Mucosa of descending colon (tissue), 3 donors: ENCODE measurements around the gene BTBD9. TPM values are rescaled to one million over a fixed set of nuclear protein-coding genes. Genes with fewer than 3 reads are reported as not detected.

Experiments used
- ATAC-seq: fragments of 200-7000 bp; cut with Tn5 transposase; one replicate; pipeline ENCODE4 v1.9.1; 2020; ENCODE audit warnings: mild to moderate bottlenecking, moderate library complexity
- DNase-seq, 3 donors: peaks; one replicate each; pipeline ENCODE4 v3.0.0-alpha.2; 2020
- H3K36me3 ChIP-seq: fragments of 200-600 bp; one replicate; pipeline ENCODE4 v1.8.0; 2021; ENCODE audit warnings: low read depth, mild to moderate bottlenecking
- H3K4me1 ChIP-seq: fragments of 200-600 bp; one replicate; pipeline ENCODE4 v1.8.0; 2021; ENCODE audit warnings: low read depth, mild to moderate bottlenecking
- H3K4me3 ChIP-seq: fragments of 200-600 bp; one replicate; pipeline ENCODE4 v1.8.0; 2021; ENCODE audit warnings: mild to moderate bottlenecking
- H3K9me3 ChIP-seq: fragments of 200-600 bp; one replicate; pipeline ENCODE4 v1.8.0; 2021; ENCODE audit warnings: mild to moderate bottlenecking
- intact Hi-C, 2 donors: fragments of 100-400 bp; cut with DNase I in 1 of 2; cut with micrococcal nuclease in 1 of 2; formaldehyde crosslinking; loops; one replicate each; pipeline versions ENCODE4 v1.11.0 to v1.11.1; 2022; cut with DNase I, micrococcal nuclease
- total RNA-seq, 3 donors: library from RNA; stranded (reverse); fragmentation: NEBNext Ultra II Directional in 2 of 3; extraction: Animal tissue kit (Norgen Biotek cat#: 25700) in 2 of 3; gene quantifications; one replicate each; pipeline versions ENCODE4 v1.2.1 to v1.2.4, GENCODE V29; 2021 to 2023
- TF ChIP-seq, protein P1 (sequence below): fragments of 200-600 bp; IDR thresholded peaks from one replicate; pipeline ENCODE4 v1.8.0; 2022; ENCODE audit warnings: antibody characterized with exemption, mild to moderate bottlenecking
- donor health status: DM: no; HTN: no; CAD: no; lungs with moderate emphysema.
- donor health status: DM: no; HTN: no; CAD: no.
- donor health status: DM: no; HTN: yes; CAD: no.

The BTBD9 gene
- total RNA-seq, 3 donors from 2014 or later: 22.4 to 38.8 (median 23.9) TPM

DNA sequence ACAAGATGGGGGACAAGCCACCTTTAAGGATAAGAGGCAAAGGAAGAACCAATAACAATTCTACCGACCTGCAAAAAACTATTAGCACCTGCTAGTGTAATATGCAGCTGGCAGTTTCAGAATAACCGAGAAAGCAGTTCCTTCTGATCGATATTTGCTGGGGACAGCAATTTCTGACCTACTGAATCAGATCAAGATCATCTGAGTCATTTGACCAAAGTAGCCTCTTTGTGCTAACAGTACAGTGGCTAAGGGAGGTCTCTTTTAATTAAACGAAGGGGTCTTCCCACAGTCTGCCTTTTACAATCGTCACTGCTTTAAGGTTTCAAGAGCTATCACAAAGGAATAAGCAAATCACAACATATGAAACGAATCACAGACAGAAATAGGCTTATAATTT is 318.9 kb downstream of the BTBD9 start:
- intact Hi-C loops: no loop called here
- H3K36me3 ChIP-seq: no peaks in the 10 kb centered on the region
- DNase-seq (no peak), ATAC-seq (no peak)
- TF ChIP-seq, protein P1, sequence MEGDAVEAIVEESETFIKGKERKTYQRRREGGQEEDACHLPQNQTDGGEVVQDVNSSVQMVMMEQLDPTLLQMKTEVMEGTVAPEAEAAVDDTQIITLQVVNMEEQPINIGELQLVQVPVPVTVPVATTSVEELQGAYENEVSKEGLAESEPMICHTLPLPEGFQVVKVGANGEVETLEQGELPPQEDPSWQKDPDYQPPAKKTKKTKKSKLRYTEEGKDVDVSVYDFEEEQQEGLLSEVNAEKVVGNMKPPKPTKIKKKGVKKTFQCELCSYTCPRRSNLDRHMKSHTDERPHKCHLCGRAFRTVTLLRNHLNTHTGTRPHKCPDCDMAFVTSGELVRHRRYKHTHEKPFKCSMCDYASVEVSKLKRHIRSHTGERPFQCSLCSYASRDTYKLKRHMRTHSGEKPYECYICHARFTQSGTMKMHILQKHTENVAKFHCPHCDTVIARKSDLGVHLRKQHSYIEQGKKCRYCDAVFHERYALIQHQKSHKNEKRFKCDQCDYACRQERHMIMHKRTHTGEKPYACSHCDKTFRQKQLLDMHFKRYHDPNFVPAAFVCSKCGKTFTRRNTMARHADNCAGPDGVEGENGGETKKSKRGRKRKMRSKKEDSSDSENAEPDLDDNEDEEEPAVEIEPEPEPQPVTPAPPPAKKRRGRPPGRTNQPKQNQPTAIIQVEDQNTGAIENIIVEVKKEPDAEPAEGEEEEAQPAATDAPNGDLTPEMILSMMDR: no peak
- H3K4me1 ChIP-seq: no peaks in the 10 kb centered on the region
- H3K9me3 ChIP-seq: no peaks in the 10 kb centered on the region
- no peak overlapping the region for H3K4me3 ChIP-seq

DNA sequence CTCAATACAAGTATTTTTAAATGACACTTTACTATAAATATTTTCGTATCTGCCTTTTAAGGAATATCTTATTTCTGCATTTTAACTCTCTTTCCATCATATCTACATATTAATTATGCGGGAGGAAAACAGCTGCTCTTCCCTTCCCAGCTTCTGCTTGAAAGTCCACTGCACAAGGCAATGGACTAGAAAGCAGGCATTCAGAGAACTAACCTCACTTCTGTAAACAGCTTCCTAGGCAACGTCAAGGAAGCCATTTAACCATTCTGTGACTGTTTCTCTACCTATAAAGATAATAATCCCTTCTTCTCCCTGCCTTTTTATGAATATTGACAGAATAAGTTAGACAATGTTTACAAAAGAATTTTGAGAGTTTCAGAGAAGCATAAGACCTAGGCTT is 319.4 kb downstream of the BTBD9 start:
- no peaks in the 10 kb centered on the region for H3K9me3 ChIP-seq
- H3K4me3 ChIP-seq: no peak overlapping the region
- TF ChIP-seq, protein P1: no peak
- DNase-seq (no peak), ATAC-seq (no peak)
- intact Hi-C loops: no loop called here
- no peaks in the 10 kb centered on the region for H3K36me3 ChIP-seq
- no peaks in the 10 kb centered on the region for H3K4me1 ChIP-seq

DNA sequence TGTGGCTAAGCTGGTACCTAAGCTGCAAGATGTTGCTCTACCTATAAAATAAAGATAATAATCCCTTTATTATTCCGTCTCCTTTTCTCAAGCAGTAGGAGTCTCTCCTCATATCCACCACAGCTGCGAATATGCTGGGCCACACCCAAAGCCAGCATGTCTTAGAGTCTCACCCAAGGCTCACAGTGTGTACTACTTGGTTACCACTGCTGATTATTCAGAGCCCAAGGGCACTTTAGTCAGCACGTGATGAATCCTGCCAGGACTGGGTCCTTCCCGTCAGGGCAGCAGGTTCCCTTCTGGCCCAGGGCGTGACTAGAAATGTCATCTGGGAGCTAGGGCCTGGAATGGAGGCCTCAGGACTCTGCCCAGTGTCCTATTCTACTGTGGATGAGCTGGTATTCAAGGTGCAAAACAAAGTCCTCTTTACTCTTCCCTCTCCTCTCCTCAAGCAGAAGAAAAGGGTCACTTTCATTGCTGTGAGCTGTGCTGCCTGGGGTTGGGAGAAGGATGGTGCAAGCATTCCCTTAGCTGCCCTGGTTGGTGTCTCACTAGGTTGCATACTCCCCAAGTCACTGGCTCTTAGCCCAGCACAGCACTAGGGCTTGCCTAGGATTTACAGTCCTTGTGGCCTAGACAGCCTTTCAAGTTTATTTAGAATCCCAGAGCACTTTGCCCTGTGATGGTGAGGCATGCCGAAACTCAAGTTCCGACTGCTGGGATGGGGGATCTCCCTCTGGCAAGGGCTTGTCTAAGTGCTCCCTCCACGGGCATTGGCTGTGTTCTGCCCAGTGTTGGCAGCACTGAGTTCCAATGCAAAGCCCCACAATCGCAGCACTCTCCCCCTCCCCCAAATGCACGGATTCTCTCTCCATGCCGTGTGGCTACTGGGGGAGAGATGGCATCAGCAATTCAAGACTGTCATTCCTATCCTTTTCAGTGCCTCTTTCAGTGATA is 320.2 kb downstream of the BTBD9 start:
- intact Hi-C loops: no loop called here
- ATAC-seq: no peak
- no peaks in the 10 kb centered on the region for H3K4me1 ChIP-seq
- no peak overlapping the region for H3K4me3 ChIP-seq
- no peak for DNase-seq
- H3K36me3 ChIP-seq: no peaks in the 10 kb centered on the region
- no peaks in the 10 kb centered on the region for H3K9me3 ChIP-seq
- TF ChIP-seq, protein P1: no peak

- Histone ChIP-seq H3K4me3 (no peak overlapping the region), H3K9me3 (no peaks in the 10 kb centered on the region), H3K36me3 (no peaks in the 10 kb centered on the region), H3K4me1 (no peaks in the 10 kb centered on the region)
- no peak for DNase-seq
- ATAC-seq: no peak
- TF ChIP-seq, protein P1: no peak
- intact Hi-C loops: no loop called here
Observed at GRCh38 chr6:38316099-38316868, 323.4 kb downstream of the BTBD9 start.

GRCh38 chr6:38311201-38311600 is 328.5 kb downstream of the BTBD9 start:
- TF ChIP-seq, protein P1: no peak
- Histone ChIP-seq H3K4me1 (no peaks in the 10 kb centered on the region), H3K36me3 (no peaks in the 10 kb centered on the region), H3K4me3 (no peak overlapping the region), H3K9me3 (no peaks in the 10 kb centered on the region)
- intact Hi-C loops: no loop called here
- no peak for DNase-seq
- ATAC-seq: no peak
